ENCODE results near the gene EFNA4.

The EFNA4 gene

DNA sequence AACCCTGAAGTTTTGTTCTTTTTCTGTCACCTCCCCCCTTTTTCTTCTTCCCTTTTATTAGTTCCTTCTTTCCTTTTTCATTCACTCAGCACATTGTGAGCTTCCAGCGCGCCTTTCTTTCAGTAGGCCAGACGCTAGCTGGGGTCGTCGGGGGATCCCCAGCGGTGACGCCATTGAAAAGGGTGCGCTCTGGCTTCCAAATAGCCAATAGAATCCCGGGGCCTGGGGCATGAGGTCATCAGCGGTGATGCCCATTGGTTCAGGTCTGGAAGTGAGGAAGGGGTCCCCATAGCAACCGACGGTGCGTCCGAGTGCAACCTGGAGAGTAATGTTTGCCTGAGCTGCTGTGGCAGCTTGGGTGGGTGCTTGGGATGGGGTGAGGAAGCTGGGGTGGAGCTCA, 8.2 kb downstream of the EFNA4 start:
- CTCF ChIA-PET, result interaction anchor here (0.6 to 8.0 kb wide), 3 partner anchors 13 to 1414 kb away, joined by 4 to 66 read pairs (median 7); no protein-coding TSS in a partner anchor
- no peak overlapping the region for H3K4me3 ChIP-seq (ENCODE audit: low read depth, low read length)
- H3K27ac ChIP-seq (ENCODE audit: extremely low read depth, low read depth, low read length), result no peak overlapping the region

DNA sequence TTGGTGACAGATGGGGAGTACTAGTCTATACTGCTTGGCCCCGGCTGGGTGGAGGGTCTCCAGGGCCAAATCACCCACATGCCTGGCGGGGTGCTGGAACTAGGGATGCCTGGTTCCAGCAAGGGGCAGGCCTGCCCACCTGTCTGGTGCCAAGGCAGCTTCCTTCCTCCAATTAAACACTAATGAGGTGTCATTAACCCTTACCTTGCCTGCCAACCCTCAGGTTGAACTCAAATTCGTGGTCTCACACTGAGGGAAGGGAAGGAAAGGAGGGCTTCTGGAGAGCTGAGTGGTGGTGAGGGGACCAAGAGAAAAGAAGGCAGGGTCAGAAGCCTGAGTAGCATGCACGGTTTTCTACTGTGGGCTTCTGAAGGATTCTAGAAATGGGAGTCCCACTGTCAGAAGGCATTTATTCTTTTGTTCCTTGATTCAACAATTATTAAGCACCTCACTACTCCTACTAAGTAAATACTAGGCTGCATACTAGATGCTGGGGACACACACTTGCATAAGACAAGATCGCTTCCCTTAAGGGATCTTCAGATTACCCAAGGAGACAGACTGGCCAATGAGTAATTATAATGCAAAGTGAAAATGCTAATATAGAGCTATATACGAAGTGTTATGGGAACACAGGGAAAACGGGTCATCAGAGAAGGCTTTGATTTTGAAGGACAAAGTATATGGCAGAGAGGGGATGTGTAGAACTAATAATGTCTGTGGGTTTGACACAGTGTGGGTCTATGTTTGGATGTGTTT, 9.2 kb downstream of the EFNA4 start:
- CTCF ChIA-PET, result interaction anchor here (0.6 to 8.0 kb wide), 6 partner anchors 11 to 95 kb away, joined by 3 to 66 read pairs (median 4); no protein-coding TSS in a partner anchor
- TF ChIP-seq RBAK (tag by site-specific recombination; IDR thresholded peaks at IDR 0.05) (no peak), ZNF157 (tag by site-specific recombination; IDR thresholded peaks at IDR 0.05) (no peak), ZNF624 (tag by site-specific recombination; IDR thresholded peaks at IDR 0.05) (no peak), ZBTB7A (tag by site-specific recombination; IDR thresholded peaks at IDR 0.05; ENCODE audit: low read depth) (no peak), ZNF138 (tag by site-specific recombination; IDR thresholded peaks at IDR 0.05; ENCODE audit: borderline replicate concordance) (no peak), ZNF23 (tag by site-specific recombination; IDR thresholded peaks at IDR 0.05; ENCODE audit: borderline replicate concordance) (no peak), ZNF214 (tag by site-specific recombination; IDR thresholded peaks at IDR 0.05; ENCODE audit: borderline replicate concordance) (no peak), ZNF677 (tag by site-specific recombination; IDR thresholded peaks at IDR 0.05) (no peak), MZF1 (tag by site-specific recombination; IDR thresholded peaks at IDR 0.05; ENCODE audit: borderline replicate concordance) (no peak), ZNF416 (tag by site-specific recombination; IDR thresholded peaks at IDR 0.05) (no peak), SP3 (tag by site-specific recombination; IDR thresholded peaks at IDR 0.05) (no peak), SP2 (tag by site-specific recombination; IDR thresholded peaks at IDR 0.05) (no peak), ZNF311 (tag by site-specific recombination; IDR thresholded peaks at IDR 0.05; ENCODE audit: borderline replicate concordance) (no peak), KLF1 (tag by site-specific recombination; IDR thresholded peaks at IDR 0.05) (no peak), ZEB2 (tag by site-specific recombination; IDR thresholded peaks at IDR 0.05) (no peak), HOXC10 (CRISPR knock-in tag; IDR thresholded peaks at IDR 0.05) (no peak)
- TF ChIP-seq, protein P1, sequence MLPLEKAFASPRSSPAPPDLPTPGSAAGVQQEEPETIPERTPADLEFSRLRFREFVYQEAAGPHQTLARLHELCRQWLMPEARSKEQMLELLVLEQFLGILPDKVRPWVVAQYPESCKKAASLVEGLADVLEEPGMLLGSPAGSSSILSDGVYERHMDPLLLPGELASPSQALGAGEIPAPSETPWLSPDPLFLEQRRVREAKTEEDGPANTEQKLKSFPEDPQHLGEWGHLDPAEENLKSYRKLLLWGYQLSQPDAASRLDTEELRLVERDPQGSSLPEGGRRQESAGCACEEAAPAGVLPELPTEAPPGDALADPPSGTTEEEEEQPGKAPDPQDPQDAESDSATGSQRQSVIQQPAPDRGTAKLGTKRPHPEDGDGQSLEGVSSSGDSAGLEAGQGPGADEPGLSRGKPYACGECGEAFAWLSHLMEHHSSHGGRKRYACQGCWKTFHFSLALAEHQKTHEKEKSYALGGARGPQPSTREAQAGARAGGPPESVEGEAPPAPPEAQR (tag by site-specific recombination; IDR thresholded peaks at IDR 0.05), result no peak
- TF ChIP-seq, protein P2, sequence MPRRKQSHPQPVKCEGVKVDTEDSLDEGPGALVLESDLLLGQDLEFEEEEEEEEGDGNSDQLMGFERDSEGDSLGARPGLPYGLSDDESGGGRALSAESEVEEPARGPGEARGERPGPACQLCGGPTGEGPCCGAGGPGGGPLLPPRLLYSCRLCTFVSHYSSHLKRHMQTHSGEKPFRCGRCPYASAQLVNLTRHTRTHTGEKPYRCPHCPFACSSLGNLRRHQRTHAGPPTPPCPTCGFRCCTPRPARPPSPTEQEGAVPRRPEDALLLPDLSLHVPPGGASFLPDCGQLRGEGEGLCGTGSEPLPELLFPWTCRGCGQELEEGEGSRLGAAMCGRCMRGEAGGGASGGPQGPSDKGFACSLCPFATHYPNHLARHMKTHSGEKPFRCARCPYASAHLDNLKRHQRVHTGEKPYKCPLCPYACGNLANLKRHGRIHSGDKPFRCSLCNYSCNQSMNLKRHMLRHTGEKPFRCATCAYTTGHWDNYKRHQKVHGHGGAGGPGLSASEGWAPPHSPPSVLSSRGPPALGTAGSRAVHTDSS (tag by site-specific recombination; IDR thresholded peaks at IDR 0.05), result no peak
- H3K36me3 ChIP-seq (ENCODE audit: control insufficient read depth in 2 of 2, insufficient read depth in 1 of 2, low read length in 2 of 2), result peaks cover 0 to 5% of the 10 kb centered on the region in 2 experiments; a peak in 1 of 3 replicates
- no peak overlapping the region for H3K4me3 ChIP-seq (ENCODE audit: low read depth, low read length)
- POLR2A ChIA-PET, result interaction anchor here (0.7 to 2.3 kb wide), 3 partner anchors 22 to 512 kb away, joined by 3 to 6 read pairs (median 3); partner anchors contain the start of gene ADAM15
- no peak overlapping the region for H3K27ac ChIP-seq (ENCODE audit: extremely low read depth, low read depth, low read length)
- peaks cover 5% of the 10 kb centered on the region; the same call in 1 of the 2 replicates for H3K4me1 ChIP-seq (ENCODE audit: control insufficient read depth, insufficient read depth, low read length)
- H3K9me3 ChIP-seq (ENCODE audit: control insufficient read depth, insufficient read depth, low read depth, low read length), result no peaks in the 10 kb centered on the region

More for the DNA sequence above, 8.2 kb downstream of the EFNA4 start:
- H3K9me3 ChIP-seq (ENCODE audit: control insufficient read depth, insufficient read depth, low read depth, low read length), result no peaks in the 10 kb centered on the region
- POLR2A ChIA-PET, result interaction anchor here (0.7 to 2.3 kb wide), 2 partner anchors 21 to 219 kb away, joined by 3 to 6 read pairs; partner anchors contain the start of gene ADAM15
- TF ChIP-seq GFI1B (tag by site-specific recombination; IDR thresholded peaks at IDR 0.05) (no peak), ZNF670 (tag by site-specific recombination; IDR thresholded peaks at IDR 0.05; ENCODE audit: low read depth) (no peak), ZNF366 (tag by site-specific recombination; conservative IDR thresholded peaks at IDR 0.05) (peak; percentile 37; the same call in 1 of the 2 replicates), ZNF654 (tag by site-specific recombination; IDR thresholded peaks at IDR 0.05; ENCODE audit: low read depth) (no peak)
- TF ChIP-seq, protein P3, sequence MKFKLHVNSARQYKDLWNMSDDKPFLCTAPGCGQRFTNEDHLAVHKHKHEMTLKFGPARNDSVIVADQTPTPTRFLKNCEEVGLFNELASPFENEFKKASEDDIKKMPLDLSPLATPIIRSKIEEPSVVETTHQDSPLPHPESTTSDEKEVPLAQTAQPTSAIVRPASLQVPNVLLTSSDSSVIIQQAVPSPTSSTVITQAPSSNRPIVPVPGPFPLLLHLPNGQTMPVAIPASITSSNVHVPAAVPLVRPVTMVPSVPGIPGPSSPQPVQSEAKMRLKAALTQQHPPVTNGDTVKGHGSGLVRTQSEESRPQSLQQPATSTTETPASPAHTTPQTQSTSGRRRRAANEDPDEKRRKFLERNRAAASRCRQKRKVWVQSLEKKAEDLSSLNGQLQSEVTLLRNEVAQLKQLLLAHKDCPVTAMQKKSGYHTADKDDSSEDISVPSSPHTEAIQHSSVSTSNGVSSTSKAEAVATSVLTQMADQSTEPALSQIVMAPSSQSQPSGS (tag by site-specific recombination; IDR thresholded peaks at IDR 0.05; ENCODE audit: low read depth), result peak; percentile 63
- peaks cover 5% of the 10 kb centered on the region; the same call in 1 of the 2 replicates for H3K4me1 ChIP-seq (ENCODE audit: control insufficient read depth, insufficient read depth, low read length)
- H3K36me3 ChIP-seq (ENCODE audit: control insufficient read depth in 2 of 2, insufficient read depth in 1 of 2, low read length in 2 of 2), result peaks cover 0 to 5% of the 10 kb centered on the region in 2 experiments; a peak in 1 of 3 replicates
